Measurements from ENCODE around the gene WDR91. TPM values are rescaled to one million over a fixed set of nuclear protein-coding genes. Genes with fewer than 3 reads are reported as not detected.

Gene WDR91
- total RNA-seq, 1 donor from 2014 or later = 23.1 TPM

DNA sequence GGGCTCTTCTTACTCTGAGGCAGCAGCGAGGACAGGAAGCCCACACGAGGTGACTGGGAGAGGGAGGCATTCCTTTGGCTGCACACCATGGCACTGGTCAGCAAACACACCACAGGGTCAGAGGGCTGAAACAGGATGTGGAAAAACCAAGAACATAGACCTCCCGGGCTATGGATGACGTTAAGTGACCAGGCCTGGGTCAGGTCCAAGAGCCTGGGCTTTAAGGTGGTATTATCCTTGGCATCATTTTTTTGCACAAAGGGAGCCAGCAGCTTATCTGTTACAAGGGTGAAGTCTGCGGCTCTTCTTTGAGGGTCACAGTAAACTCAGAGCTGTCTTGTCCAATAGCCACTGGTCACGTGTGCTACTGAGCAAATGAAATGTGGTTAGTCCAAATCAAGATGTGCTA, 7.0 kb downstream of the WDR91 start:
- Mint-ChIP-seq H3K27me3 (no peaks in the 10 kb centered on the region), H3K36me3 (ENCODE audit: insufficient read depth) (peaks cover 15% of the 10 kb centered on the region), H3K9me3 (ENCODE audit: low read depth) (no peaks in the 10 kb centered on the region), H3K4me3 (ENCODE audit: low read depth) (no peak overlapping the region), H3K4me1 (ENCODE audit: low read depth) (peaks cover 17% of the 10 kb centered on the region), H3K27ac (no peak overlapping the region)
- TF ChIP-seq, protein P1, sequence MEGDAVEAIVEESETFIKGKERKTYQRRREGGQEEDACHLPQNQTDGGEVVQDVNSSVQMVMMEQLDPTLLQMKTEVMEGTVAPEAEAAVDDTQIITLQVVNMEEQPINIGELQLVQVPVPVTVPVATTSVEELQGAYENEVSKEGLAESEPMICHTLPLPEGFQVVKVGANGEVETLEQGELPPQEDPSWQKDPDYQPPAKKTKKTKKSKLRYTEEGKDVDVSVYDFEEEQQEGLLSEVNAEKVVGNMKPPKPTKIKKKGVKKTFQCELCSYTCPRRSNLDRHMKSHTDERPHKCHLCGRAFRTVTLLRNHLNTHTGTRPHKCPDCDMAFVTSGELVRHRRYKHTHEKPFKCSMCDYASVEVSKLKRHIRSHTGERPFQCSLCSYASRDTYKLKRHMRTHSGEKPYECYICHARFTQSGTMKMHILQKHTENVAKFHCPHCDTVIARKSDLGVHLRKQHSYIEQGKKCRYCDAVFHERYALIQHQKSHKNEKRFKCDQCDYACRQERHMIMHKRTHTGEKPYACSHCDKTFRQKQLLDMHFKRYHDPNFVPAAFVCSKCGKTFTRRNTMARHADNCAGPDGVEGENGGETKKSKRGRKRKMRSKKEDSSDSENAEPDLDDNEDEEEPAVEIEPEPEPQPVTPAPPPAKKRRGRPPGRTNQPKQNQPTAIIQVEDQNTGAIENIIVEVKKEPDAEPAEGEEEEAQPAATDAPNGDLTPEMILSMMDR (IDR thresholded peaks at IDR 0.05; ENCODE audit: unreplicated experiment) = no peak
- DNase-seq (ENCODE audit: low spot score, unreplicated experiment) = no peak

DNA sequence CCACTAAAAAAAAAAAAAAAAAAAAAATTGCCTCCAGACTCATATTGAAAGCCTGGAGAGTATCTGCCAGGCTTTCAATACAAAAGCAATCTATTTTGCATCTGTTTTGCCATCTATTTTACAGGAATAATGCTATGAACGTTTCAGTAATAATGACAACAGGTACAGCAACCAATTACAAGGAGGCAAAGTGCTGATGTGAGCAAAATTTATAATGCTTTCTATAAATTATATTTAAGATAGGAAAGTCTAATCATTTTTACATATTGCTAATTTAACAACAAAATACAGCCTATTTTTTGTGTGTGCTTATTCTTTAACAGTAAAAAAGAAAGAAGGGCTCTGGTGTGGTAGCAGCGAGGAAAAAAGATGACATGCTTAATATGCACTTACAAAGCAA, 10.0 kb downstream of the WDR91 start:
- no peak overlapping the region for H3K4me3 Mint-ChIP-seq (ENCODE audit: low read depth)
- H3K27me3 Mint-ChIP-seq = no peaks in the 10 kb centered on the region
- TF ChIP-seq, protein P1 (IDR thresholded peaks at IDR 0.05; ENCODE audit: unreplicated experiment) = no peak
- peaks cover 18% of the 10 kb centered on the region for H3K36me3 Mint-ChIP-seq (ENCODE audit: insufficient read depth)
- H3K27ac Mint-ChIP-seq = no peak overlapping the region
- H3K4me1 Mint-ChIP-seq (ENCODE audit: low read depth) = peaks cover 7% of the 10 kb centered on the region
- no peak for DNase-seq (ENCODE audit: low spot score, unreplicated experiment)
- no peaks in the 10 kb centered on the region for H3K9me3 Mint-ChIP-seq (ENCODE audit: low read depth)

DNA sequence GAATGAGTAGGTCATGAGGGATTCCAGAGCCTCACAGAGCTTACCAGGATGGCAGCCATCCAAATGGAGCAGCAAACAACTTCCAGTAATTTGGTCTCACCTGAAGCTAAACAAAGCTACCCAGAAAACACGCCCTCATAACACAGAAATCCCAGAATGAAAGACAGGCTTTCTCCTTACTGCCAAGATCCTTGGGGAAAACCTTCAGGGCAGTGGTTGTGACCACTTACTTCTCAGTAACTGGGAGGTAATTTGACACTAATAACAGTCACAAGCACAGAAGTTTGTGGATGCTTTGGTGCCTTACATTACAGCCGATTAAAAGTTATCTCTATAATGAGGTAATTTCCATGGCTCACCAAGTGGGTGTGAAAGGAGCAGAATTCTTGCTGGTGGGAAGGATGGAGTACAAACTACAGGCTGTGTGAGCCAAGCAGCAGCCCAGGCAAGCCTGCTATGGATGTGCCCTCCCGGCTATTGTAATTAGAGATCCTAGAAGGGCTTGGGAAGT, 10.4 kb downstream of the WDR91 start:
- DNase-seq (ENCODE audit: low spot score, unreplicated experiment) = no peak
- H3K36me3 Mint-ChIP-seq (ENCODE audit: insufficient read depth) = peaks cover 18% of the 10 kb centered on the region
- TF ChIP-seq, protein P1 (IDR thresholded peaks at IDR 0.05; ENCODE audit: unreplicated experiment) = no peak
- peaks cover 7% of the 10 kb centered on the region for H3K4me1 Mint-ChIP-seq (ENCODE audit: low read depth)
- H3K9me3 Mint-ChIP-seq (ENCODE audit: low read depth) = no peaks in the 10 kb centered on the region
- no peaks in the 10 kb centered on the region for H3K27me3 Mint-ChIP-seq
- no peak overlapping the region for H3K27ac Mint-ChIP-seq
- H3K4me3 Mint-ChIP-seq (ENCODE audit: low read depth) = no peak overlapping the region

DNA sequence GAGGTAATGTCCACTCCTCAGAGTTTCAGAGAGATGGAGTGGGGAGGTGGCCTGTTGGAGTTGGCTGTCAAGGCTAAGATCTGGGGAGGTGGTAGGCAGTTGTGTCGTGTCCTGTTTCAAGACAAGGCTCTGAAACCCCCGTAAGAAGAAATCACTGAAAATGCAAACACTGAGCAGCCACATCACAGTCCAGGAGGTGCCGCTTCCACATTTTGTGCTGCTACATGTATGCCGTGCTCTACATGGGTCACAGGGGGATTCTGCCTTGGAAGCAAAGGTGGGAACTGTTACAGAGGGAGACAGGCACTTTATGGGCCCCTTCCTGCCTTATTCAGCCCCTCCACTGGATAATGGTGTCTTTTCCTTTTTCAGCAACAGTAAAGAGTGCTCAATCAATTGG, 11.9 kb downstream of the WDR91 start:
- H3K4me3 Mint-ChIP-seq (ENCODE audit: low read depth) = no peak overlapping the region
- H3K27ac Mint-ChIP-seq = peak overlapping the region; percentile 51
- H3K9me3 Mint-ChIP-seq (ENCODE audit: low read depth) = no peaks in the 10 kb centered on the region
- DNase-seq (ENCODE audit: low spot score, unreplicated experiment) = no peak
- no peaks in the 10 kb centered on the region for H3K27me3 Mint-ChIP-seq
- peaks cover 7% of the 10 kb centered on the region for H3K4me1 Mint-ChIP-seq (ENCODE audit: low read depth)
- TF ChIP-seq, protein P1 (IDR thresholded peaks at IDR 0.05; ENCODE audit: unreplicated experiment) = no peak
- H3K36me3 Mint-ChIP-seq (ENCODE audit: insufficient read depth) = peaks cover 15% of the 10 kb centered on the region

DNA sequence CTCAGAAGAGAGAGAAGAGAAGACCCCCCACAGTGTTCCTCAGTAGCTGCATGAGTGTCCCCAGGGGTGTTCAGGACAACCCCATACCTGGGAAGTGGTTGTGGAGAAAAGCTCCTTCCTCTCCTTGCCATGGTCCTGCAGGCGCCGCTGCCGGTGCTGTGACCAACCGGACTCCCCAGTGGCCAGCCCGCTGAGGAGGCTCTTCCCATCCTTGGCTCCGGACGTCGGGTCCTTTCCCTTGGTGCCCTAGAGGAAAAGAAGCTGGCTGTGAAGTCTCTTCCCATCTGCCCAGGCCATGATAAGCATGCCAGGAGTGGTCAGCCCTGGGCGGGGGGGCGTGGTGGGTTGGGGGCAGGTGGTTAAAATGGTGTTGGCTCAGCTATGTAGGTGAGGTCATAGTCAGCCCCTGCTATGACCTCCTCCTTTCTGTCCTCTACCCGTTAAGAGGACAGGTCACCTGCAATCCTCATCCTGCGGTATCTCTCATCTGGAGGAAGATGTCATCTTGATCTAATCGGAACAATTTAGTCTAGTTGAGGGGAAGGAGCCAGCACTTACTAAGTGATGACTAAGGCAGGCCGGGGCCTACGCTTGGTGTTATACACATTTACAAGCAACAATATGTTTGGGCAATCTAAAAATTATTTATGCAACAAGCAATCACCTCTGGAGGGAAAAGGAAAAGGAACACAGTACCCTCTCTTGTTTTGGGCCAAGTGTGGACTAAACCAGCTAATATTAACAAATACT, 13.2 kb downstream of the WDR91 start:
- H3K4me1 Mint-ChIP-seq (ENCODE audit: low read depth) = peaks cover 7% of the 10 kb centered on the region
- H3K4me3 Mint-ChIP-seq (ENCODE audit: low read depth) = no peak overlapping the region
- no peak for DNase-seq (ENCODE audit: low spot score, unreplicated experiment)
- no peak overlapping the region for H3K27ac Mint-ChIP-seq
- TF ChIP-seq, protein P1 (IDR thresholded peaks at IDR 0.05; ENCODE audit: unreplicated experiment) = no peak
- no peaks in the 10 kb centered on the region for H3K27me3 Mint-ChIP-seq
- H3K36me3 Mint-ChIP-seq (ENCODE audit: insufficient read depth) = peaks cover 12% of the 10 kb centered on the region
- no peaks in the 10 kb centered on the region for H3K9me3 Mint-ChIP-seq (ENCODE audit: low read depth)
